ENCODE measurements around the gene DNAJC5. TPM values are rescaled to one million over a fixed set of nuclear protein-coding genes. Genes with fewer than 3 reads are reported as not detected.

Gene DNAJC5
- total RNA-seq, 1 donor from 2014 or later = 53.8 TPM

- intact Hi-C loops (cut with micrococcal nuclease) = no loop called here
Observed at GRCh38 chr20:63934271-63935068, 39.5 kb downstream of the DNAJC5 start.

- intact Hi-C loops (cut with micrococcal nuclease) = no loop called here
Observed at GRCh38 chr20:63935447-63935846, 40.5 kb downstream of the DNAJC5 start.

- intact Hi-C loops (cut with micrococcal nuclease) = no loop called here
Observed at GRCh38 chr20:63937596-63937995, 42.7 kb downstream of the DNAJC5 start.

GRCh38 chr20:63939061-63939935 is 44.4 kb downstream of the DNAJC5 start:
- intact Hi-C loops (cut with micrococcal nuclease) = no loop called here

GRCh38 chr20:63940071-63940471 is 45.1 kb downstream of the DNAJC5 start:
- intact Hi-C loops (cut with micrococcal nuclease) = loop anchor here (2.0 kb wide), 1 partner anchor 45 kb away; the partner anchor contains the start of gene DNAJC5

GRCh38 chr20:63940472-63941266 is 45.7 kb downstream of the DNAJC5 start:
- intact Hi-C loops (cut with micrococcal nuclease) = loop anchor here (2.0 kb wide), 1 partner anchor 46 kb away; the partner anchor contains the start of gene DNAJC5

GRCh38 chr20:63941282-63942081 is 46.6 kb downstream of the DNAJC5 start:
- intact Hi-C loops (cut with micrococcal nuclease) = loop anchor here (2.0 kb wide), 1 partner anchor 47 kb away; the partner anchor contains the start of gene DNAJC5

- intact Hi-C loops (cut with micrococcal nuclease) = no loop called here
Observed at GRCh38 chr20:63942250-63942951, 47.5 kb downstream of the DNAJC5 start.

GRCh38 chr20:63942969-63943807 is 48.3 kb downstream of the DNAJC5 start:
- intact Hi-C loops (cut with micrococcal nuclease) = no loop called here

- intact Hi-C loops (cut with micrococcal nuclease) = no loop called here
Observed at GRCh38 chr20:63943808-63944077, 48.8 kb downstream of the DNAJC5 start.

DNA sequence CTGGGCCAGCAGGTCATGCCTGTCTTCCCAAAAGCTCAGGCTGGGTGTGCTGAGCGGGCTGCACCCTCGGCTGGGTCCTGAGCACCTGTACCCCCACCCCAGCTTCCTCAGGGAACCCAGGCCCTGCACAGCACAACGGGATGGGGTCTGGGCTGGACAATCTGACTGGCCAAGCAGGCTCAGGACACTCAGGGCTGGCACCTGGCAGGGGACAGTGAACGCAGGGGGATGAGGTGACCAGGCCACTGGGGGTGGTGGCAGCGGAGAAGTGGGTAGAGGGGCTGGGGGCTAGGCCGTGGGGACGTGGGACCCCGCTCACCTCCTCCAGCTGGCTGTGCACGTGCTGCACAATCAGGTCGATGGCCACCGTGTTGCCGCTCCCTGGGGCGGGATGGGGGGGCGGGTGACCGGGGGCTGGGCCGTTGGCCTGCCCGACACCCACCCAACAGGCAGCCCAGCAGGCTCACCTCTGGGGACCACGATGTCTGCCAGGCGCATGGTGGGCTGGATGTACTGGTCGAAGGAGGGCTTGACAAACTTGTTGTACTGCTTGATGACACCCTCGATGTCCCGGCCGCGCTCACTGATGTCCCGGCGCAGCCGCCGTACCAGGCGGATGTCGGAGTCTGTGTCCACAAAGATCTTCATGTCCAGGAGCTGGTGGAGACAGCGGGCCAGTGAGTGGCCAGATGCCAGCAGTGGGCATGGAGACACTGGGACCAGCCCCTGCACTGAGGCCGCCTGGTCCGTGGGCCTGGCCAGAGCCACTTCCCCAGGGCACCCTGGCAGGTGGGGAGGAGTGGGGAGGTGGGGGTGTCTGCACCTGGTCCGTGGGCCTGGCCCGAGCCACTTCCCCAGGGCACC is 49.4 kb downstream of the DNAJC5 start:
- intact Hi-C loops (cut with micrococcal nuclease) = no loop called here

- intact Hi-C loops (cut with micrococcal nuclease) = no loop called here
Observed at GRCh38 chr20:63945031-63945658, 50.2 kb downstream of the DNAJC5 start.

DNA sequence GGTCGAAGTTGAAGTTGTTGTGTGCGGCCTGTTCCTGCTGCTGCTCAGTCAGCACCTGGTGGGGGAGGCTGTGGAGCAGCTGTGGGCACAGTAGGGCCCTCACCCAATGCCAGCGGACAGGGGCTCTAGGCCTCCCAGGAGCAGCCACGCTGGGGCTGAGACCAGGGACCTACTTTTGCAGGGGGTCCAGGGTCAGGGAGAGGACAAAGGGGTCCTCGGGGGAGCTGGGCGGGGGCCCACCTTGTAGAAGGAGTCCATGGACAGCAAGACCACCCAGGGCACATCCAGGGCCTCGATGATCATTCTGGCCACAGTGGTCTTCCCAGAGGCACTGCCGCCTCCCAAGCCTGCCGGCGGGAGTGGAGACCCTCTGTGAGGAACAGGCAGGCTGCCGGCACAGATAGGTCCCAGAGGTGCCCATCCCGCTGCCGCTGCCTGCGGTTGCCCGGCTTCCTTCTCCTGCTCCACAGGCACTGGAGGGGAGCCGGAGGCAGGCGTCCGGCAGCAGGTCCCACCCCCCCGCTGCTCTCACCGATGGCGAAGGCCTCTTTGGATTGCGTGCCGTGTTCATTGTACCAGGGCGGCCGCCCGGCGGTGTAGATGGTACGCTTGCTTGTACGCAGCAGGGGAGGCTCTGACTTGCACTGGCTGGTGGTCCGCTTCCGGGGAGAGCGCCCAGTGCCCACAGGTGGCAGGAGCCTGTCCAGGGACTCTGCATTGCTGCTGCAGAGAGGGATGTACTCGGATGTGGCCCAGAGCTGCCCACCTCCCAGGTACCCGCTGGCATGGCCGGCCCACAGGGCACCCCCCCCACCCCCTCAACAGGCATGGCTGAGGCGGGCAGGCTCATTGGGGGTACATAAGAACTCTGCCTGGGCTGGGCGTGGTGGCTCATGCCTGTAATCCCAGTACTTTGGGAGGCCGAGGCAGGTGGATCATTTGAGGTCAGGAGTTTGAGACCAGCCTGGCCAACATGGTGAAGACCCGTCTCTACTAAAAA is 51.3 kb downstream of the DNAJC5 start:
- intact Hi-C loops (cut with micrococcal nuclease) = no loop called here

- intact Hi-C loops (cut with micrococcal nuclease) = no loop called here
Observed at GRCh38 chr20:63946986-63947637, 52.2 kb downstream of the DNAJC5 start.

- intact Hi-C loops (cut with micrococcal nuclease) = no loop called here
Observed at GRCh38 chr20:63947638-63948456, 52.9 kb downstream of the DNAJC5 start.

All from T-helper 2 cell treated with Interferon-gamma antibody and Interleukin-4, amounts not matched to agents 100 ng/mL and 5 ng/mL, for 36 hours (primary cell).